ENCODE results near the gene ZP2. TPM values are rescaled to one million over a fixed set of nuclear protein-coding genes. Genes with fewer than 3 reads are reported as not detected.

Gene ZP2
- total and polyA plus RNA-seq, 9 of the 15 experiments (the other 6 are each of a cell fraction or from before 2014, with no cell fraction given) = not detected

DNA sequence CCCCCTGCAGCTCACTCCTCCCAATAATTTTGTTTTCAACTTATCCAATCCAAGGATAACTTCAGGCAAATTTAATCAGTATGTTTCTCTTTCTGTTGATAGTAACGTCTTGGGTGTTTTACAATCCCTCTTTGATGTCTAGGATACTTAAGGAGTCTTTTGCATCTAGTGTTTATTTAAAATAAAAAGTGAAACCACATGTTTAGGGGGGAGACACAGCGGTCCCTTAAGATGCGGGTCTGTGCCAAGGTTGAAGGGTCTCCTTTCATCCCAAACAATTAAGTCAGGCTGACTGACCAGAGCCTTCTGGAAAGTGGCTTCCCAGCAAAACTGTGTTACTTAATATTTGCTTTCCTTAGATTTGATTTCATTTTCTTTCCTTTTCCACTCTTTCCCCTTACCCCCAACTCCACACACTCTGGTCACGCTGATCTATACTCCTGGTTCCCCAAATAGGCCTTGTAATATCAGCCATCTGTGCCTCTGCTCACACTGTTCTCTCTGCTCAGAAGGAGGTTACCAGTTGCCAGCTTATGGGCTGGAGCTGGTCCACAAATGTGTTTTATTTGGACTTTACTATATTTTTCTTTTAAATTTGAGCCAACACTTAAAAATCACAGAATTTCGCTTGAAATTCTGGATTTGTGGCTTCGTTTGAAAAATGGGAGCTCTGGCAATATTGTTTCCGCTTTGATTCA lies 33.3 kb upstream of the ZP2 start (continued):
- TF ChIP-seq RFX1 (IDR thresholded peaks at IDR 0.05) (no peak), ILK (tag; IDR thresholded peaks at IDR 0.05; ENCODE audit: borderline replicate concordance, low read depth) (no peak), NFXL1 (CRISPR knock-in tag; IDR thresholded peaks at IDR 0.05) (no peak), GATA2 (CRISPR knock-in tag; IDR thresholded peaks at IDR 0.05) (no peak), MAFF (IDR thresholded peaks at IDR 0.05; ENCODE audit: low read length) (no peak), MAFG (tag; conservative IDR thresholded peaks at IDR 0.05) (no peak)

DNA sequence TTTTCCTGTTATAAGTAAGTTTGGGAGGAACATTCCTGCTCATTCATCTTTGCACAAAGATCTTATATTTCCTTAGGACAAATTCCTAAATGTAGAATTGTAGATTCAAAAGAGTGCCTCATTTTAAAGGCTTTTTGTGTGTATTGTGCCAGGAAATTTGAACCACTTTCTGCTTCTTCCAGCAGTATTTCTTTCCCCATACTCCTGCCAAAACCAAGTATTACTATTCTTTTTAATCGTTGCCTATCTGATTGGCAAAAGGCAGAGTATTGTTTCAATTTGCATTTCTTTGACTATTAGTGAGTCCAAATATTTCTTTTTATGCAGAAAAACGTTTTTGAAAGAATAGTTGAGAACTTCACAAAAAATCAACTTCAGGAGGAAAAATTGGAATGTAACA lies 31.4 kb upstream of the ZP2 start:
- intact Hi-C loops (cut with micrococcal nuclease) (no loop called here), in situ Hi-C loops (cut with MboI) (no loop called here)
- BruUV-seq (replicated peaks) = no TSS peak
- peaks cover under 1 to 5% of the 10 kb centered on the region in 2 experiments; a peak in 3 of 5 replicates for H3K27me3 ChIP-seq (ENCODE audit: control insufficient read depth in 2 of 2, insufficient read depth in 2 of 2, low read length in 2 of 2)
- POLR2A ChIA-PET = no interaction called here
- H3K27ac ChIP-seq (ENCODE audit: extremely low read depth, low read depth, low read length) = no peak overlapping the region
- H3K79me2 ChIP-seq (ENCODE audit: control insufficient read depth, insufficient read depth, low read length) = no peaks in the 10 kb centered on the region
- DNase-seq (ENCODE audit: extremely low read depth in 1 of 4, low spot score in 3 of 4) = no peak
- no peak overlapping the region for H3K9ac ChIP-seq (ENCODE audit: insufficient read depth in 1 of 2, low read depth in 2 of 2, low read length in 2 of 2)
- H3K9me1 ChIP-seq (ENCODE audit: control insufficient read depth, insufficient read depth, low read length) = no peaks in the 10 kb centered on the region
- peaks cover 4 to 5% of the 10 kb centered on the region in 2 experiments; a peak in 4 of 5 replicates for H3K4me1 ChIP-seq (replicated peaks in 1 of 2; ENCODE audit: control insufficient read depth in 2 of 2, insufficient read depth in 2 of 2, low read length in 2 of 2)
- TF ChIP-seq ZNF143 (CRISPR knock-in tag; IDR thresholded peaks at IDR 0.05) = no peak
- no peak for TF ChIP-seq CREM (IDR thresholded peaks at IDR 0.05; ENCODE audit: low read depth)
- TF ChIP-seq, protein P1, sequence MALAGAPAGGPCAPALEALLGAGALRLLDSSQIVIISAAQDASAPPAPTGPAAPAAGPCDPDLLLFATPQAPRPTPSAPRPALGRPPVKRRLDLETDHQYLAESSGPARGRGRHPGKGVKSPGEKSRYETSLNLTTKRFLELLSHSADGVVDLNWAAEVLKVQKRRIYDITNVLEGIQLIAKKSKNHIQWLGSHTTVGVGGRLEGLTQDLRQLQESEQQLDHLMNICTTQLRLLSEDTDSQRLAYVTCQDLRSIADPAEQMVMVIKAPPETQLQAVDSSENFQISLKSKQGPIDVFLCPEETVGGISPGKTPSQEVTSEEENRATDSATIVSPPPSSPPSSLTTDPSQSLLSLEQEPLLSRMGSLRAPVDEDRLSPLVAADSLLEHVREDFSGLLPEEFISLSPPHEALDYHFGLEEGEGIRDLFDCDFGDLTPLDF (CRISPR knock-in tag; IDR thresholded peaks at IDR 0.05) = no peak
- no peak for TF ChIP-seq ZNF431 (CRISPR knock-in tag; IDR thresholded peaks at IDR 0.05)
- TF ChIP-seq, protein P2, sequence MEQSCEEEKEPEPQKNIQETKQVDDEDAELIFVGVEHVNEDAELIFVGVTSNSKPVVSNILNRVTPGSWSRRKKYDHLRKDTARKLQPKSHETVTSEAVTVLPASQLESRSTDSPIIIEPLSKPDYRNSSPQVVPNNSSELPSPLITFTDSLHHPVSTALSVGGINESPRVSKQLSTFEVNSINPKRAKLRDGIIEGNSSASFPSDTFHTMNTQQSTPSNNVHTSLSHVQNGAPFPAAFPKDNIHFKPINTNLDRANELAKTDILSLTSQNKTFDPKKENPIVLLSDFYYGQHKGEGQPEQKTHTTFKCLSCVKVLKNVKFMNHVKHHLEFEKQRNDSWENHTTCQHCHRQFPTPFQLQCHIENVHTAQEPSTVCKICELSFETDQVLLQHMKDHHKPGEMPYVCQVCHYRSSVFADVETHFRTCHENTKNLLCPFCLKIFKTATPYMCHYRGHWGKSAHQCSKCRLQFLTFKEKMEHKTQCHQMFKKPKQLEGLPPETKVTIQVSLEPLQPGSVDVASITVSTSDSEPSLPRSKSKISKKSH (CRISPR knock-in tag; IDR thresholded peaks at IDR 0.05) = no peak
- TF ChIP-seq XRCC5 (IDR thresholded peaks at IDR 0.05; ENCODE audit: low read depth, low read length) = no peak
- no peak overlapping the region for H2AFZ ChIP-seq (ENCODE audit: low read depth, low read length)
- CTCF ChIA-PET (ENCODE audit: low intra/inter-chr PET ratio) = no interaction called here
- no peaks in the 10 kb centered on the region for H3K36me3 ChIP-seq (ENCODE audit: control insufficient read depth, insufficient read depth, low read length)
- 0% methylated on average over 2 of the region's 2 CpGs for WGBS (ENCODE audit: insufficient coverage, low coverage, missing lambda C conversion rate)
- no peak for ATAC-seq
- no peak overlapping the region for H3K4me2 ChIP-seq (ENCODE audit: insufficient read depth, low read length)
- no peaks in the 10 kb centered on the region for H4K20me1 ChIP-seq (replicated peaks; ENCODE audit: control insufficient read depth, insufficient read depth, low read length)
- no peaks in the 10 kb centered on the region for H3K9me3 ChIP-seq (replicated peaks; ENCODE audit: control insufficient read depth, insufficient read depth, low read depth, low read length)
- FAIRE-seq = no peak
- no peak overlapping the region for H3K4me3 ChIP-seq
